ENCODE measurements around the gene ADRA2B. TPM values are rescaled to one million over a fixed set of nuclear protein-coding genes. Genes with fewer than 3 reads are reported as not detected.

ADRA2B gene
- total and polyA plus RNA-seq, 2 donors (not counting 1 experiment from before 2014, with no cell fraction given) = 0.27 to 0.46 TPM

DNA sequence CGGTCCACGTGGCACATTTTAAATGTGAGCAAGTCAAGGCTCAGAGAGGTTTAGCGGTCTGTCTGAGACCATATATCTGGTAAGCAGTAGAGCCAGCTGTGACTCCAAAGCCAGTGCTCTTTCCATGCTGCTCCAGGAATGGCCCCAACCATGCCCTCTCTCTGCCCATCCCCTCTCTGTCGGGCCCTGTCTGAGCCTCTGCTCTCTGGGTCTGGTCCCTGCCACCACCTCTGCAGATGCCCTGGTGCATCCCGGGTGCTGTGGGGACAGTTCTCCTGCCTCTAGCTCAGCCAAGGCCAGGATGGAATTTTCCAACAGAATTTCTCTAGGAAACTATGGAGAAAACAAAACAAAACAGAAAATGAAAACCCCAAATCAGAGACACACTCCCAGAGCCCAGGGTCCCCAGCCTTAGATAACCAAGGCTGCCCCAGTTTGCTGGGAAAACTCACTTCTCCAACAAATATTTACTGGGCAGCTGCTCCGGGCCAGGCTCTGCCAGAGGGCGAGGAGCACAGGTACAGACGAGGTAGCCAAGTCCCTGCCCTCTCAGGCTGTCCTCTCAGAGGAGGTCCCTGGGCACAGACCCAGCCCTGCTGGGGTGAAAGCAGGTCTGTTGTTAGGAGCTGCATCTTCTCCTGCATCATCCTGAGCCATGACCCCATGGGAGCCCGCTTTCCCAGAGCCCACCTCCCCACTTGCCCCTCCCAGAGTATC, 9.2 kb downstream of the ADRA2B start:
- H3K4me3 Mint-ChIP-seq = no peak overlapping the region
- no peak overlapping the region for H3K9ac ChIP-seq (ENCODE audit: low read length)
- intact Hi-C loops (cut with micrococcal nuclease) = no loop called here
- ChIA-PET CTCF (interaction anchor here (1.8 kb wide), 1 partner anchor 10 kb away, joined by 5 read pairs; the partner anchor contains the start of gene ADRA2B), POLR2A (no interaction called here)
- H3K27ac Mint-ChIP-seq = no peak overlapping the region
- H2AFZ ChIP-seq (ENCODE audit: insufficient read depth, low read depth, low read length, poor library complexity, severe bottlenecking) = no peak overlapping the region
- H3K79me2 ChIP-seq (ENCODE audit: control insufficient read depth, insufficient read depth, low read length) = no peaks in the 10 kb centered on the region
- H3K27me3 ChIP-seq (replicated peaks in 1 of 4; ENCODE audit: control extremely low read depth in 1 of 4, control insufficient read depth in 3 of 4, insufficient read depth in 4 of 4, low read length in 3 of 4) = peaks cover 0 to 3% (median 0%) of the 10 kb centered on the region in 4 experiments
- peaks cover 5% of the 10 kb centered on the region for H3K9me3 Mint-ChIP-seq (ENCODE audit: insufficient read depth)
- H4K20me1 ChIP-seq (ENCODE audit: control insufficient read depth, insufficient read depth, low read length, poor library complexity, severe bottlenecking) = no peaks in the 10 kb centered on the region
- peaks cover 0 to 23% (median 11%) of the 10 kb centered on the region in 3 donors for H3K9me3 ChIP-seq (ENCODE audit: control extremely low read depth in 1 of 3, control insufficient read depth in 2 of 3, insufficient read depth in 1 of 3, low read length in 2 of 3)
- H3K4me1 ChIP-seq (ENCODE audit: control insufficient read depth in 2 of 2, insufficient read depth in 2 of 2, low read length in 2 of 2) = no peaks in the 10 kb centered on the region
- no peak for TF ChIP-seq CTCF (IDR thresholded peaks at IDR 0.05)
- no peak for TF ChIP-seq EZH2 (IDR thresholded peaks at IDR 0.05; ENCODE audit: borderline replicate concordance, insufficient read depth, low read depth, low read length, poor library complexity, severe bottlenecking)
- no peak overlapping the region for H3K4me3 ChIP-seq (ENCODE audit: control extremely low read depth in 1 of 5, extremely low read depth in 1 of 5, insufficient read depth in 1 of 5, low read depth in 2 of 5, low read length in 4 of 5)
- WGBS (ENCODE audit: insufficient coverage) = 95% methylated on average over 9 of the region's 9 CpGs
- H3K4me1 Mint-ChIP-seq = no peaks in the 10 kb centered on the region
- DNase-seq (no peak), ATAC-seq (ENCODE audit: low read depth) (no peak)
- H3K4me2 ChIP-seq (replicated peaks; ENCODE audit: low read depth, low read length, poor library complexity, severe bottlenecking) = no peak overlapping the region
- no peaks in the 10 kb centered on the region for H3K36me3 ChIP-seq (replicated peaks in 1 of 2; ENCODE audit: control extremely low read depth in 1 of 2, control insufficient read depth in 1 of 2, extremely low read depth in 1 of 2, insufficient read depth in 2 of 2, low read length in 1 of 2)
- peaks cover 10% of the 10 kb centered on the region for H3K27me3 Mint-ChIP-seq
- no peak overlapping the region for H3K27ac ChIP-seq (ENCODE audit: low read length in 2 of 2)

DNA sequence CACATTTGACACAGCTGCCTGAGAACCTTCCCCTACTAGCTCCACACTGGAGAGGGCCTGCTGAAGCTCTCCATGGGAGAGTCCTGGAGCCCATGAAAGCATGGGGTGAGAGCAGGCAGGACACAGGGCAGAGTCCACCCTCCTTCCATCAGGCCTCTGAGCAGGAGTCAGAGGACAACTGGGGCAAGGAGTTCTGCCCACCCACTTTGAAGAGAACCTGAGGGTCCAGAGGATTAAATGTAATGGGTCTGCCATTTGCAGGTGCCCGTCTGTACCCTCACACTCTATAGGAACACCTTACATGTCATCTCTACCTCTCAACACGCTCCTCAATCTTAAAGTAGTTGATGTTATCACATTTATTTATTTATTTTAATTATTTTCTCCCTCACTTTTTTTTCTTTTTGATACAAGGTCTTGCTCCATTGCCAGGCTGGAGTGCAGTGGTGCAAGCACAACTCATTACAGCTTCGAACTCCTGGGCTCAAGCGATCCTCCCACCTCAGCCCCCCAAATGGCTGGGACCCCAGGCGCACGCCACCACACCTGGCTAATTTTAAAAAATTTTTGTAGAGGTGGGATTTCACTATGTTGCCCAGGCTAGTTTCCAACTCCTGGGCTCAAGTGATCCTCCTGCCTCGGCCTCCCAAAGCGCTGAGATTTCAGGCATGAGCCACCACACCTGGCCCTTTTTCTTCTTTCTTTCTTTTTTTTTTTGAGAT, 10.2 kb downstream of the ADRA2B start:
- no peak overlapping the region for H3K9ac ChIP-seq (ENCODE audit: low read length)
- peaks cover 0 to 23% (median 11%) of the 10 kb centered on the region in 3 donors for H3K9me3 ChIP-seq (ENCODE audit: control extremely low read depth in 1 of 3, control insufficient read depth in 2 of 3, insufficient read depth in 1 of 3, low read length in 2 of 3)
- ChIA-PET CTCF (no interaction called here), POLR2A (no interaction called here)
- no CpG with 5 or more reads among the region's 8 CpGs for WGBS (ENCODE audit: insufficient coverage)
- no peak overlapping the region for H2AFZ ChIP-seq (ENCODE audit: insufficient read depth, low read depth, low read length, poor library complexity, severe bottlenecking)
- DNase-seq = no peak
- no peak overlapping the region for H3K4me3 Mint-ChIP-seq
- no peak overlapping the region for H3K4me3 ChIP-seq (ENCODE audit: control extremely low read depth in 1 of 5, extremely low read depth in 1 of 5, insufficient read depth in 1 of 5, low read depth in 2 of 5, low read length in 4 of 5)
- H3K4me2 ChIP-seq (replicated peaks; ENCODE audit: low read depth, low read length, poor library complexity, severe bottlenecking) = no peak overlapping the region
- H3K27ac Mint-ChIP-seq = no peak overlapping the region
- peaks cover 10% of the 10 kb centered on the region for H3K27me3 Mint-ChIP-seq
- ATAC-seq (ENCODE audit: low read depth) = no peak
- H3K4me1 Mint-ChIP-seq = no peaks in the 10 kb centered on the region
- no peaks in the 10 kb centered on the region for H4K20me1 ChIP-seq (ENCODE audit: control insufficient read depth, insufficient read depth, low read length, poor library complexity, severe bottlenecking)
- H3K27me3 ChIP-seq (replicated peaks in 1 of 4; ENCODE audit: control extremely low read depth in 1 of 4, control insufficient read depth in 3 of 4, insufficient read depth in 4 of 4, low read length in 3 of 4) = peaks cover 0 to 3% (median 0%) of the 10 kb centered on the region in 4 experiments
- intact Hi-C loops (cut with micrococcal nuclease) = no loop called here
- no peaks in the 10 kb centered on the region for H3K36me3 ChIP-seq (replicated peaks in 1 of 2; ENCODE audit: control extremely low read depth in 1 of 2, control insufficient read depth in 1 of 2, extremely low read depth in 1 of 2, insufficient read depth in 2 of 2, low read length in 1 of 2)
- no peaks in the 10 kb centered on the region for H3K4me1 ChIP-seq (ENCODE audit: control insufficient read depth in 2 of 2, insufficient read depth in 2 of 2, low read length in 2 of 2)
- H3K27ac ChIP-seq (ENCODE audit: low read length in 2 of 2) = no peak overlapping the region
- H3K9me3 Mint-ChIP-seq (ENCODE audit: insufficient read depth) = peaks cover 5% of the 10 kb centered on the region
- TF ChIP-seq CTCF (IDR thresholded peaks at IDR 0.05) (no peak), EZH2 (IDR thresholded peaks at IDR 0.05; ENCODE audit: borderline replicate concordance, insufficient read depth, low read depth, low read length, poor library complexity, severe bottlenecking) (no peak)
- H3K79me2 ChIP-seq (ENCODE audit: control insufficient read depth, insufficient read depth, low read length) = no peaks in the 10 kb centered on the region
